Trophoblast cell (in vitro differentiated cells and primary cell): ENCODE results near the gene LYL1.

Experiments
- DNase-seq, 2 donors: peaks; one replicate each; pipeline ENCODE4 v3.0.0-alpha.2; 2016
- H2AFZ ChIP-seq: 2 replicates; pipeline ENCODE4 v1.6.1; 2013; ENCODE audit warnings: low read length, moderate library complexity, mild to moderate bottlenecking; ENCODE audit not compliant: insufficient read depth, poor library complexity
- H2AK5ac ChIP-seq: 2 replicates; pipeline ENCODE4 v1.6.1; 2013; ENCODE audit warnings: mild to moderate bottlenecking, low read length
- H2BK120ac ChIP-seq: 2 replicates; pipeline ENCODE4 v1.6.1; 2013; ENCODE audit warnings: low read length, mild to moderate bottlenecking, moderate library complexity; ENCODE audit not compliant: insufficient read depth, poor library complexity
- H2BK12ac ChIP-seq: 2 replicates; pipeline ENCODE4 v1.6.1; 2013; ENCODE audit warnings: mild to moderate bottlenecking, low read length, moderate library complexity
- H2BK5ac ChIP-seq: 2 replicates; pipeline ENCODE4 v1.6.1; 2013; ENCODE audit warnings: low read length, low read depth, moderate library complexity, mild to moderate bottlenecking; ENCODE audit not compliant: poor library complexity
- H3K14ac ChIP-seq: 2 replicates; pipeline ENCODE4 v1.6.1; 2013; ENCODE audit warnings: mild to moderate bottlenecking, low read length
- H3K18ac ChIP-seq: 2 replicates; pipeline ENCODE4 v1.6.1; 2013; ENCODE audit warnings: mild to moderate bottlenecking, low read length
- H3K23ac ChIP-seq: 2 replicates; pipeline ENCODE4 v1.6.1; 2013; ENCODE audit warnings: low read length
- H3K27ac ChIP-seq: 2 replicates; pipeline ENCODE4 v1.5.1; 2013; ENCODE audit warnings: low read depth, mild to moderate bottlenecking, inconsistent platforms, low read length, moderate library complexity
- H3K27me3 ChIP-seq: 2 replicates; pipeline ENCODE4 v1.6.1; 2013; ENCODE audit warnings: inconsistent platforms, mild to moderate bottlenecking, low read length, moderate library complexity; ENCODE audit not compliant: insufficient read depth
- H3K36me3 ChIP-seq, 2 experiments: 1 replicate in 1 of 2; 2 replicates in 1 of 2; pipeline ENCODE4 v1.6.1; 2013; ENCODE audit warnings: low read length in 2 of 2, mild to moderate bottlenecking in 2 of 2, moderate library complexity in 1 of 2; ENCODE audit not compliant: insufficient read depth in 2 of 2, control insufficient read depth in 1 of 2
- H3K4ac ChIP-seq: 2 replicates; pipeline ENCODE4 v1.6.1; 2013; ENCODE audit warnings: low read depth, mild to moderate bottlenecking, low read length, moderate library complexity
- H3K4me1 ChIP-seq, 2 experiments: 1 replicate in 1 of 2; 2 replicates in 1 of 2; pipeline ENCODE4 v1.6.1; 2013; ENCODE audit warnings: low read length in 2 of 2, mild to moderate bottlenecking in 2 of 2, moderate library complexity in 1 of 2; ENCODE audit not compliant: insufficient read depth in 2 of 2, control insufficient read depth in 1 of 2
- H3K4me2 ChIP-seq: 2 replicates; pipeline ENCODE4 v1.6.1; 2013; ENCODE audit warnings: inconsistent platforms, mild to moderate bottlenecking, low read length, moderate library complexity
- H3K4me3 ChIP-seq: 2 replicates; pipeline ENCODE4 v1.5.1; 2013; ENCODE audit warnings: mild to moderate bottlenecking, low read depth, low read length, inconsistent platforms
- H3K79me1 ChIP-seq: one replicate; pipeline ENCODE4 v1.6.1; 2013; ENCODE audit warnings: low read length
- H3K79me2 ChIP-seq: 2 replicates; pipeline ENCODE4 v1.6.1; 2013; ENCODE audit warnings: low read length, mild to moderate bottlenecking; ENCODE audit not compliant: control insufficient read depth, insufficient read depth, poor library complexity
- H3K9ac ChIP-seq: 2 replicates; pipeline ENCODE4 v1.6.1; 2013; ENCODE audit warnings: mild to moderate bottlenecking, low read length
- H3K9me3 ChIP-seq: 2 replicates; pipeline ENCODE4 v1.6.1; 2013; ENCODE audit warnings: low read depth, mild to moderate bottlenecking, control low read depth, inconsistent platforms, low read length; ENCODE audit not compliant: insufficient read depth
- H4K12ac ChIP-seq: 2 replicates; pipeline ENCODE4 v1.6.1; 2013; ENCODE audit warnings: low read depth, mild to moderate bottlenecking, low read length, moderate library complexity
- H4K8ac ChIP-seq: 2 replicates; pipeline ENCODE4 v1.6.1; 2013; ENCODE audit warnings: low read depth, mild to moderate bottlenecking, low read length, moderate library complexity
- H4K91ac ChIP-seq: one replicate; pipeline ENCODE4 v1.6.1; 2013; ENCODE audit warnings: low read depth, mild to moderate bottlenecking, low read length, moderate library complexity
- WGBS: extraction: QIAGEN DNeasy Blood & Tissue Kit; methylation state at CpG from one replicate; pipeline ENCODE4 v1.1.7; 2013; ENCODE audit warnings: missing lambda C conversion rate; ENCODE audit not compliant: insufficient read length, insufficient coverage; ENCODE audit errors: extremely low coverage; 5-methylcytosine and 5-hydroxymethylcytosine counted together

The LYL1 gene

GRCh38 chr19:13079542-13079986 lies 23.1 kb downstream of the LYL1 start:
- no CpG with 5 or more reads among the region's 16 CpGs for WGBS
- Histone ChIP-seq H3K36me3 (no peaks in the 10 kb centered on the region), H3K9me3 (no peaks in the 10 kb centered on the region), H2AFZ (no peak overlapping the region), H3K27ac (no peak overlapping the region), H3K4me1 (no peaks in the 10 kb centered on the region), H3K9ac (no peak overlapping the region), H2BK5ac (no peak overlapping the region), H4K12ac (no peak overlapping the region), H2BK120ac (no peak overlapping the region), H4K8ac (no peak overlapping the region), H3K4ac (no peak overlapping the region), H3K79me1 (no peaks in the 10 kb centered on the region), H3K4me2 (no peak overlapping the region), H3K14ac (no peak overlapping the region), H4K91ac (no peak overlapping the region), H3K79me2 (no peaks in the 10 kb centered on the region), H3K18ac (no peak overlapping the region), H2BK12ac (no peak overlapping the region), H3K27me3 (peaks cover 18% of the 10 kb centered on the region), H3K4me3 (no peak overlapping the region), H2AK5ac (no peak overlapping the region), H3K23ac (no peak overlapping the region)
- DNase-seq, result no peak

- no CpG with 5 or more reads among the region's 12 CpGs for WGBS
- H3K27ac ChIP-seq, result no peak overlapping the region
Measured at GRCh38 chr19:13078897-13079541, 23.6 kb downstream of the LYL1 start.

GRCh38 chr19:13078381-13078780 lies 24.3 kb downstream of the LYL1 start:
- Histone ChIP-seq H4K12ac (no peak overlapping the region), H3K36me3 (no peaks in the 10 kb centered on the region), H2BK5ac (no peak overlapping the region), H3K4me3 (no peak overlapping the region), H3K79me2 (no peaks in the 10 kb centered on the region), H3K4me1 (no peaks in the 10 kb centered on the region), H3K27me3 (peaks cover 16% of the 10 kb centered on the region), H3K9me3 (no peaks in the 10 kb centered on the region), H3K4me2 (no peak overlapping the region), H3K27ac (no peak overlapping the region), H4K8ac (no peak overlapping the region), H3K4ac (no peak overlapping the region), H3K23ac (no peak overlapping the region), H2AK5ac (no peak overlapping the region), H3K14ac (no peak overlapping the region), H2BK120ac (no peak overlapping the region), H3K79me1 (no peaks in the 10 kb centered on the region), H2BK12ac (no peak overlapping the region), H3K18ac (no peak overlapping the region), H3K9ac (no peak overlapping the region), H2AFZ (no peak overlapping the region), H4K91ac (no peak overlapping the region)
- WGBS, result no CpG with 5 or more reads among the region's 10 CpGs
- no peak for DNase-seq

More at GRCh38 chr19:13078897-13079541, 23.6 kb downstream of the LYL1 start:
- Histone ChIP-seq H3K4ac (no peak overlapping the region), H4K12ac (no peak overlapping the region), H3K79me1 (no peaks in the 10 kb centered on the region), H3K4me1 (no peaks in the 10 kb centered on the region), H4K91ac (no peak overlapping the region), H3K36me3 (no peaks in the 10 kb centered on the region), H2AK5ac (no peak overlapping the region), H3K18ac (no peak overlapping the region), H3K79me2 (no peaks in the 10 kb centered on the region), H3K4me3 (no peak overlapping the region), H2BK5ac (no peak overlapping the region), H3K23ac (no peak overlapping the region), H3K4me2 (no peak overlapping the region), H3K27me3 (peaks cover 18% of the 10 kb centered on the region), H3K9me3 (no peaks in the 10 kb centered on the region), H4K8ac (no peak overlapping the region), H2AFZ (no peak overlapping the region), H3K9ac (no peak overlapping the region), H2BK12ac (no peak overlapping the region), H2BK120ac (no peak overlapping the region), H3K14ac (no peak overlapping the region)
- DNase-seq, result no peak

- H3K27ac ChIP-seq, result no peak overlapping the region
- H2AFZ ChIP-seq, result no peak overlapping the region
- no peak overlapping the region for H3K23ac ChIP-seq
- no peak overlapping the region for H3K18ac ChIP-seq
- H3K9ac ChIP-seq, result no peak overlapping the region
- DNase-seq, result no peak
- no peak overlapping the region for H2BK12ac ChIP-seq
- no peaks in the 10 kb centered on the region for H3K79me1 ChIP-seq
- no peaks in the 10 kb centered on the region for H3K4me1 ChIP-seq
- H2AK5ac ChIP-seq, result no peak overlapping the region
- no peaks in the 10 kb centered on the region for H3K79me2 ChIP-seq
- no peak overlapping the region for H4K8ac ChIP-seq
- no peak overlapping the region for H3K4me3 ChIP-seq
- H3K27me3 ChIP-seq, result peaks cover 21% of the 10 kb centered on the region
- H3K36me3 ChIP-seq, result no peaks in the 10 kb centered on the region
- H3K4ac ChIP-seq, result no peak overlapping the region
- WGBS, result no CpG with 5 or more reads among the region's 11 CpGs
- no peak overlapping the region for H2BK120ac ChIP-seq
- H3K9me3 ChIP-seq, result no peaks in the 10 kb centered on the region
- no peak overlapping the region for H4K91ac ChIP-seq
- H2BK5ac ChIP-seq, result no peak overlapping the region
- H3K4me2 ChIP-seq, result no peak overlapping the region
- H3K14ac ChIP-seq, result no peak overlapping the region
- H4K12ac ChIP-seq, result no peak overlapping the region
Measured at GRCh38 chr19:13077240-13077639, 25.4 kb downstream of the LYL1 start.
